GM12892 (cell line): ENCODE results near the gene PRKD1. TPM values are rescaled to one million over a fixed set of nuclear protein-coding genes. Genes with fewer than 3 reads are reported as not detected.

ENCODE experiments used
- DNase-seq: peaks from one replicate; pipeline ENCODE4 v3.0.0; 2011; ENCODE audit not compliant: insufficient read length
- FAIRE-seq: peaks from 2 replicates; lab custom pipeline; 2011; peaks lifted over from hg19 to GRCh38; lab: Jason Lieb, UNC
- POLR2A ChIP-seq: IDR thresholded peaks from 2 replicates; pipeline ENCODE4 v1.6.1; 2011; ENCODE audit warnings: low read depth, low read length, control low read depth
- POLR2AphosphoS5 ChIP-seq: IDR thresholded peaks from 2 replicates; pipeline ENCODE4 v1.6.1; 2011; ENCODE audit warnings: low read depth, low read length, control low read depth
- TAF1 ChIP-seq: IDR thresholded peaks from 2 replicates; pipeline ENCODE4 v1.6.1; 2011; ENCODE audit warnings: low read depth, mild to moderate bottlenecking, control low read depth, low read length, borderline replicate concordance
- polyA plus RNA-seq: library from polyadenylated mRNA; unstranded; fragments of >200 nt; gene quantifications from one replicate; pipeline ENCODE4 v1.2.1, GENCODE V29; 2012; ENCODE audit warnings: missing spikeins, inconsistent platforms; ENCODE audit not compliant: missing spikeins

The PRKD1 gene
- not detected for polyA plus RNA-seq

- no peak for FAIRE-seq
- DNase-seq: peak; percentile 21
- TF ChIP-seq POLR2AphosphoS5: no peak
- TF ChIP-seq TAF1: no peak
- no peak for TF ChIP-seq POLR2A
Observed at GRCh38 chr14:29927376-29928116, at the start of gene PRKD1. Gene PRKD1, minus strand, starts transcription at chr14:29927847.

GRCh38 chr14:29971101-29971500 lies 43.5 kb upstream of the PRKD1 start:
- FAIRE-seq (no peak), DNase-seq (no peak)
- TF ChIP-seq POLR2A (no peak), POLR2AphosphoS5 (no peak), TAF1 (no peak)

GRCh38 chr14:29955087-29955486 lies 27.4 kb upstream of the PRKD1 start:
- no peak for FAIRE-seq
- TF ChIP-seq POLR2AphosphoS5 (no peak), TAF1 (no peak), POLR2A (no peak)
- no peak for DNase-seq

GRCh38 chr14:29953501-29953900 lies 25.9 kb upstream of the PRKD1 start:
- FAIRE-seq (no peak), DNase-seq (no peak)
- TF ChIP-seq POLR2A (no peak), POLR2AphosphoS5 (no peak), TAF1 (no peak)

- no peak for DNase-seq
- no peak for TF ChIP-seq TAF1
- TF ChIP-seq POLR2AphosphoS5: no peak
- no peak for TF ChIP-seq POLR2A
- FAIRE-seq: no peak
Observed at GRCh38 chr14:29944091-29944490, 16.4 kb upstream of the PRKD1 start.

GRCh38 chr14:29941401-29941800 lies 13.8 kb upstream of the PRKD1 start:
- TF ChIP-seq POLR2AphosphoS5 (no peak), TAF1 (no peak), POLR2A (no peak)
- FAIRE-seq (no peak), DNase-seq (no peak)

- no peak for TF ChIP-seq POLR2AphosphoS5
- no peak for TF ChIP-seq TAF1
- no peak for TF ChIP-seq POLR2A
- FAIRE-seq (no peak), DNase-seq (no peak)
Observed at GRCh38 chr14:29940482-29940881, 12.8 kb upstream of the PRKD1 start.

- no peak for FAIRE-seq
- no peak for DNase-seq
- TF ChIP-seq POLR2A (no peak), POLR2AphosphoS5 (no peak), TAF1 (no peak)
Observed at GRCh38 chr14:29937116-29937515, 9.5 kb upstream of the PRKD1 start.

GRCh38 chr14:29930283-29930682 lies 2.6 kb upstream of the PRKD1 start:
- FAIRE-seq: no peak
- no peak for TF ChIP-seq POLR2A
- TF ChIP-seq TAF1: no peak
- no peak for TF ChIP-seq POLR2AphosphoS5

GRCh38 chr14:29928117-29928640 lies 532 bp upstream of the PRKD1 start:
- FAIRE-seq (no peak), DNase-seq (peak; percentile 4)
- TF ChIP-seq TAF1 (no peak), POLR2A (no peak), POLR2AphosphoS5 (no peak)

More at GRCh38 chr14:29930283-29930682, 2.6 kb upstream of the PRKD1 start:
- DNase-seq: no peak

GRCh38 chr14:29926701-29927375 lies 809 bp downstream of the PRKD1 start:
- FAIRE-seq: no peak
- TF ChIP-seq POLR2A (no peak), TAF1 (no peak), POLR2AphosphoS5 (no peak)
- peak; percentile 7 for DNase-seq
